ENCODE results near the gene GHDC.

- TF ChIP-seq CTCF (IDR thresholded peaks at IDR 0.05) (no peak), MAX (CRISPR knock-in tag; IDR thresholded peaks at IDR 0.05) (no peak), AR (CRISPR knock-in tag; IDR thresholded peaks at IDR 0.05) (no peak), GRHL2 (CRISPR knock-in tag; IDR thresholded peaks at IDR 0.05; ENCODE audit: insufficient replicate concordance, severe bottlenecking) (no peak), USF2 (CRISPR knock-in tag; IDR thresholded peaks at IDR 0.05) (no peak)
Measured at GRCh38 chr17:42199416-42200011, 5.2 kb upstream of the GHDC start.

Data from WTC11 (cell line).